HCT116 (cell line): ENCODE results near the gene MANSC1. TPM values are rescaled to one million over a fixed set of nuclear protein-coding genes. Genes with fewer than 3 reads are reported as not detected.

Experiments used
- ATAC-seq: fragments of 200-7000 bp; cut with Tn5 transposase; 2 replicates; pipeline ENCODE4 v1.9.1; 2020; ENCODE audit warnings: mild to moderate bottlenecking, moderate library complexity
- BruUV-seq: library from RNA; stranded (reverse); fragments of 400-500 nt; replicated peaks from 2 replicates; lab custom pipeline; 2021; lab: Mats Ljungman, UMichigan
- CTCF ChIA-PET: fragments of 300-600 bp; sonication (Branson Sonifier 250); formaldehyde crosslinking; loops from one replicate; lab custom pipeline; 2021; ENCODE audit warnings: antibody characterized with exemption; lab: Charles Lee
- POLR2A ChIA-PET: fragments of 300-600, 350-600 bp; sonication (Branson Sonifier 250); formaldehyde crosslinking; loops from one replicate; lab custom pipeline; 2021; ENCODE audit warnings: antibody characterized with exemption; lab: Charles Lee
- RAD21 ChIA-PET, 2 experiments: fragments of 300-600 bp; sonication (Branson Sonifier 250); formaldehyde crosslinking; loops; one replicate each; lab custom pipeline; 2023; ENCODE audit warnings: low total read pairs in 2 of 2; ENCODE audit not compliant: uncharacterized antibody in 2 of 2, unreplicated experiment in 2 of 2, low non-redundant PET in 1 of 2; lab: Charles Lee
- DNase-seq: peaks from one replicate; pipeline ENCODE4 v3.0.0-alpha.2; 2010; ENCODE audit warnings: low read depth, low spot score
- H2AFZ ChIP-seq: fragments of 200-600 bp; shearing (Covaris generic), sonication (generic); 2 replicates; pipeline ENCODE4 v1.6.1; 2017; ENCODE audit warnings: low read depth, mixed run types, mixed read lengths, antibody characterized with exemption, low read length; ENCODE audit not compliant: poor library complexity, severe bottlenecking
- H3K27ac ChIP-seq: 2 replicates; pipeline ENCODE4 v1.5.1; 2012; ENCODE audit warnings: low read depth, low read length
- H3K27me3 ChIP-seq: fragments of 200-600 bp; sonication (generic); 2 replicates; pipeline ENCODE4 v1.6.1; 2016; ENCODE audit warnings: mixed run types, low read length, mixed read lengths; ENCODE audit not compliant: insufficient read depth
- H3K36me3 ChIP-seq, 2 experiments: fragments of 200-500 bp in 1 of 2; fragments of 200-600 bp in 1 of 2; sonication (Bioruptor generic) in 1 of 2; sonication (generic) in 1 of 2; 2 replicates each; pipeline versions ENCODE4 v1.5.1 to v1.6.1; 2014 to 2016; ENCODE audit warnings: low read length in 2 of 2, inconsistent platforms in 1 of 2, mixed read lengths in 1 of 2, mixed run types in 1 of 2; ENCODE audit not compliant: insufficient read depth in 2 of 2, control insufficient read depth in 1 of 2
- H3K4me1 ChIP-seq, 2 experiments: fragments of 200-600 bp in 1 of 2; sonication (generic) in 1 of 2; 2 replicates each; pipeline versions ENCODE4 v1.5.1 to v1.6.1; 2012 to 2017; ENCODE audit warnings: low read length in 2 of 2, inconsistent platforms in 1 of 2, mild to moderate bottlenecking in 1 of 2, mixed read lengths in 1 of 2, mixed run types in 1 of 2, moderate library complexity in 1 of 2; ENCODE audit not compliant: insufficient read depth in 2 of 2, control insufficient read depth in 1 of 2
- H3K4me2 ChIP-seq: fragments of 200-600 bp; sonication (generic); 2 replicates; pipeline ENCODE4 v1.6.1; 2017; ENCODE audit warnings: mixed run types, low read length, mixed read lengths
- H3K4me3 ChIP-seq, 2 experiments: fragments of 200-600 bp in 1 of 2; sonication (generic) in 1 of 2; replicated peaks in 1 of 2; 2 replicates each; pipeline ENCODE4 v1.5.1; 2011 to 2016; ENCODE audit warnings: low read length in 2 of 2, control low read depth in 1 of 2, low read depth in 1 of 2, mild to moderate bottlenecking in 1 of 2, mixed read lengths in 1 of 2, mixed run types in 1 of 2
- H3K79me2 ChIP-seq: fragments of 200-600 bp; sonication (generic); 2 replicates; pipeline ENCODE4 v1.6.1; 2017; ENCODE audit warnings: mild to moderate bottlenecking, mixed run types, low read length, moderate library complexity, mixed read lengths; ENCODE audit not compliant: insufficient read depth
- H3K9ac ChIP-seq: fragments of 200-600 bp; sonication (generic); 2 replicates; pipeline ENCODE4 v1.6.1; 2016; ENCODE audit warnings: low read length, mixed read lengths
- H3K9me2 ChIP-seq: fragments of 200-600 bp; sonication (generic), shearing (Covaris generic); 2 replicates; pipeline ENCODE4 v1.6.1; 2017; ENCODE audit warnings: mixed run types, mild to moderate bottlenecking, moderate library complexity; ENCODE audit not compliant: insufficient read depth
- H3K9me3 ChIP-seq, 2 experiments: fragments of 200-500 bp in 1 of 2; fragments of 200-600 bp in 1 of 2; sonication (Bioruptor generic) in 1 of 2; sonication (generic) in 1 of 2; 2 replicates each; pipeline ENCODE4 v1.6.1; 2014 to 2017; ENCODE audit warnings: low read length in 2 of 2, mixed read lengths in 2 of 2, inconsistent platforms in 1 of 2, low read depth in 1 of 2, mild to moderate bottlenecking in 1 of 2, mixed run types in 1 of 2, moderate library complexity in 1 of 2; ENCODE audit not compliant: control insufficient read depth in 1 of 2, insufficient read depth in 1 of 2
- H4K20me1 ChIP-seq: fragments of 200-600 bp; sonication (generic), shearing (Covaris generic); 2 replicates; pipeline ENCODE4 v1.6.1; 2017; ENCODE audit warnings: mixed run types, mild to moderate bottlenecking, moderate library complexity; ENCODE audit not compliant: insufficient read depth
- EGR1 ChIP-seq: IDR thresholded peaks from 2 replicates; pipeline ENCODE4 v1.6.1; 2012; ENCODE audit warnings: low read depth
- ELF1 ChIP-seq: IDR thresholded peaks from 2 replicates; pipeline ENCODE4 v1.6.1; 2012; ENCODE audit warnings: low read depth, borderline replicate concordance
- JUND ChIP-seq: IDR thresholded peaks from 2 replicates; pipeline ENCODE4 v1.6.1; 2012
- MAX ChIP-seq: IDR thresholded peaks from 2 replicates; pipeline ENCODE4 v1.6.1; 2012
- POLR2AphosphoS5 ChIP-seq: IDR thresholded peaks from 2 replicates; pipeline ENCODE4 v1.6.1; 2011; ENCODE audit warnings: mild to moderate bottlenecking, low read depth, low read length, moderate library complexity
- SRF ChIP-seq: IDR thresholded peaks from 2 replicates; pipeline ENCODE4 v1.6.1; 2012; ENCODE audit warnings: low read depth
- TCF7L2 ChIP-seq: IDR thresholded peaks from 2 replicates; pipeline ENCODE4 v1.7.0; 2011; ENCODE audit warnings: borderline replicate concordance, inconsistent platforms; ENCODE audit not compliant: insufficient read depth, insufficient read length; ENCODE audit errors: extremely low read depth
- YY1 ChIP-seq: IDR thresholded peaks from 2 replicates; pipeline ENCODE4 v1.6.1; 2011; ENCODE audit warnings: low read length, low read depth, moderate library complexity, mild to moderate bottlenecking; ENCODE audit not compliant: insufficient replicate concordance; ENCODE audit errors: extremely low read depth
- ZFX ChIP-seq: fragments of 450-650 bp; IDR thresholded peaks from 2 replicates; pipeline ENCODE4 v1.6.1; 2017
- intact Hi-C: fragments of 100-400 bp; cut with micrococcal nuclease; formaldehyde crosslinking; loops from 2 replicates; pipeline ENCODE4 v1.10.0; 2022
- total RNA-seq: library from RNA; stranded (reverse); gene quantifications from one replicate; pipeline ENCODE4 v1.2.1, GENCODE V29; 2021; ENCODE audit not compliant: unreplicated experiment
- TF ChIP-seq, protein P1 (sequence below): IDR thresholded peaks from 2 replicates; pipeline ENCODE4 v1.6.1; 2012; ENCODE audit warnings: low read depth

MANSC1 gene
- total RNA-seq, 1 experiment from 2014 or later, result 0.20 TPM

DNA sequence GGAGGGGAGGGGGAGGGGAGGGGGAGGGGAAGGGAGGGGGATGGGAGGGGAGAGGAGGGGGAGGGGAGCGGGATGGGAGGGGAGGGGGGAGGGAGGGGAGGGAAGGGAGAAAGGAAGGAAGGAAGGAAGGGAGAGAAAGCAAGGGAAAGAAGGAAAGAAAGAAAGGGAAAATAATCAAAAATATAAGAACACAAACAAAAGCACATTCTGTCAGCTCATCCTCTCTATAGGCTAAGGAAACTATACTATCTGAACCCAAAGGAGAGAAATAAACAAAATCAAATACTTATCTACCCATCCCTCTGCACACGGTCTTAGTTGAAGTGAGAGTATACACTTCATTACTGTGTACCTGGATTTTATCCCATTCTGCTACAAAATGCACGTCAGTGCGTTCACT is 26.9 kb downstream of the MANSC1 start:
- ATAC-seq (no peak), DNase-seq (no peak)
- Histone ChIP-seq H4K20me1 (no peaks in the 10 kb centered on the region), H3K9me2 (no peaks in the 10 kb centered on the region), H2AFZ (no peak overlapping the region), H3K36me3 (no peaks in the 10 kb centered on the region), H3K4me3 (no peak overlapping the region), H3K4me1 (peaks cover 0 to 5% of the 10 kb centered on the region in 2 experiments; a peak in 1 of 4 replicates), H3K27ac (no peak overlapping the region), H3K79me2 (no peaks in the 10 kb centered on the region), H3K9me3 (no peaks in the 10 kb centered on the region), H3K9ac (no peak overlapping the region), H3K27me3 (no peaks in the 10 kb centered on the region), H3K4me2 (no peak overlapping the region)
- intact Hi-C loops, result no loop called here
- no TSS peak for BruUV-seq
- TF ChIP-seq SRF, result no peak
- TF ChIP-seq JUND, result no peak
- TF ChIP-seq TCF7L2, result no peak
- TF ChIP-seq ELF1, result no peak
- no peak for TF ChIP-seq MAX
- no peak for TF ChIP-seq ZFX
- no peak for TF ChIP-seq EGR1
- no peak for TF ChIP-seq YY1
- TF ChIP-seq, protein P1, sequence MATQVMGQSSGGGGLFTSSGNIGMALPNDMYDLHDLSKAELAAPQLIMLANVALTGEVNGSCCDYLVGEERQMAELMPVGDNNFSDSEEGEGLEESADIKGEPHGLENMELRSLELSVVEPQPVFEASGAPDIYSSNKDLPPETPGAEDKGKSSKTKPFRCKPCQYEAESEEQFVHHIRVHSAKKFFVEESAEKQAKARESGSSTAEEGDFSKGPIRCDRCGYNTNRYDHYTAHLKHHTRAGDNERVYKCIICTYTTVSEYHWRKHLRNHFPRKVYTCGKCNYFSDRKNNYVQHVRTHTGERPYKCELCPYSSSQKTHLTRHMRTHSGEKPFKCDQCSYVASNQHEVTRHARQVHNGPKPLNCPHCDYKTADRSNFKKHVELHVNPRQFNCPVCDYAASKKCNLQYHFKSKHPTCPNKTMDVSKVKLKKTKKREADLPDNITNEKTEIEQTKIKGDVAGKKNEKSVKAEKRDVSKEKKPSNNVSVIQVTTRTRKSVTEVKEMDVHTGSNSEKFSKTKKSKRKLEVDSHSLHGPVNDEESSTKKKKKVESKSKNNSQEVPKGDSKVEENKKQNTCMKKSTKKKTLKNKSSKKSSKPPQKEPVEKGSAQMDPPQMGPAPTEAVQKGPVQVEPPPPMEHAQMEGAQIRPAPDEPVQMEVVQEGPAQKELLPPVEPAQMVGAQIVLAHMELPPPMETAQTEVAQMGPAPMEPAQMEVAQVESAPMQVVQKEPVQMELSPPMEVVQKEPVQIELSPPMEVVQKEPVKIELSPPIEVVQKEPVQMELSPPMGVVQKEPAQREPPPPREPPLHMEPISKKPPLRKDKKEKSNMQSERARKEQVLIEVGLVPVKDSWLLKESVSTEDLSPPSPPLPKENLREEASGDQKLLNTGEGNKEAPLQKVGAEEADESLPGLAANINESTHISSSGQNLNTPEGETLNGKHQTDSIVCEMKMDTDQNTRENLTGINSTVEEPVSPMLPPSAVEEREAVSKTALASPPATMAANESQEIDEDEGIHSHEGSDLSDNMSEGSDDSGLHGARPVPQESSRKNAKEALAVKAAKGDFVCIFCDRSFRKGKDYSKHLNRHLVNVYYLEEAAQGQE, result no peak
- TF ChIP-seq POLR2AphosphoS5, result no peak
- ChIA-PET POLR2A (no interaction called here), CTCF (no interaction called here), RAD21 (no interaction called here)
